SU-DHL-6 (cell line): ENCODE results near the gene BEX3.
"Not testable (repeated sequence)": the region's sequence is repeated elsewhere in the genome, so short reads cannot be mapped to it uniquely, and the experiment has no call there.

Source experiments
- H2AFZ ChIP-seq: fragments of 200-600 bp; sonication (generic); 2 replicates; pipeline ENCODE4 v1.6.1; 2014; ENCODE audit warnings: low read depth, mild to moderate bottlenecking, moderate library complexity, mixed read lengths, antibody characterized with exemption, low read length; ENCODE audit not compliant: severe bottlenecking
- H3F3A ChIP-seq: fragments of 200-600 bp; shearing (Covaris generic); 2 replicates; pipeline ENCODE4 v1.6.0; 2016; ENCODE audit warnings: antibody characterized with exemption, mild to moderate bottlenecking; ENCODE audit not compliant: insufficient read depth
- H3K27ac ChIP-seq: fragments of 200-600 bp; sonication (generic); 2 replicates; pipeline ENCODE4 v1.5.1; 2016; ENCODE audit warnings: low read depth, mild to moderate bottlenecking, low read length, moderate library complexity, mixed read lengths
- H3K27me3 ChIP-seq: fragments of 200-600 bp; sonication (generic), shearing (Covaris generic); 2 replicates; pipeline ENCODE4 v1.6.0; 2014; ENCODE audit warnings: mild to moderate bottlenecking, low read length
- H3K36me3 ChIP-seq: fragments of 200-600 bp; sonication (generic); 2 replicates; pipeline ENCODE4 v1.6.1; 2014; ENCODE audit warnings: mild to moderate bottlenecking, low read length, mixed read lengths
- H3K4me2 ChIP-seq: fragments of 300-600, 200-600 bp; shearing (Covaris generic), sonication (generic); 2 replicates; pipeline ENCODE4 v1.6.0; 2014; ENCODE audit warnings: low read length, low read depth, mild to moderate bottlenecking; ENCODE audit not compliant: poor library complexity, severe bottlenecking
- H3K4me3 ChIP-seq: fragments of 200-600 bp; sonication (generic); 2 replicates; pipeline ENCODE4 v1.5.1; 2014; ENCODE audit warnings: antibody characterized with exemption, low read length, mild to moderate bottlenecking, mixed read lengths; ENCODE audit not compliant: insufficient read depth, poor library complexity, severe bottlenecking
- H3K79me2 ChIP-seq: fragments of 200-600 bp; sonication (generic); 2 replicates; pipeline ENCODE4 v1.6.1; 2014; ENCODE audit warnings: mild to moderate bottlenecking, low read length, moderate library complexity; ENCODE audit not compliant: insufficient read depth
- H3K9ac ChIP-seq: fragments of 200-600 bp; sonication (generic); 2 replicates; pipeline ENCODE4 v1.7.0; 2014; ENCODE audit warnings: mild to moderate bottlenecking, low read length
- H3K9me2 ChIP-seq: fragments of 200-600 bp; sonication (generic); replicated peaks from 2 replicates; pipeline ENCODE4 v1.6.1; 2014; ENCODE audit warnings: low read length; ENCODE audit not compliant: insufficient read depth
- H3K9me3 ChIP-seq: fragments of 200-600 bp; sonication (generic); 2 replicates; pipeline ENCODE4 v1.6.1; 2014; ENCODE audit warnings: low read length, mixed read lengths; ENCODE audit not compliant: insufficient read depth
- H4K20me1 ChIP-seq: fragments of 200-600 bp; sonication (generic); 2 replicates; pipeline ENCODE4 v1.6.1; 2014; ENCODE audit warnings: low read depth, mild to moderate bottlenecking, antibody characterized with exemption, low read length, moderate library complexity, mixed read lengths
- EZH2phosphoT487 ChIP-seq: fragments of 200-600 bp; sonication (generic), shearing (Covaris generic); conservative IDR thresholded peaks from 2 replicates; pipeline ENCODE4 v1.6.1; 2018; ENCODE audit warnings: mild to moderate bottlenecking, antibody characterized with exemption, low read length, moderate library complexity, mixed read lengths
- TF ChIP-seq, protein P1 (sequence below): fragments of 200-600 bp; sonication (generic); IDR thresholded peaks from one replicate; pipeline ENCODE4 v1.5.1; 2017; ENCODE audit warnings: antibody characterized with exemption, mild to moderate bottlenecking, low read length, moderate library complexity; ENCODE audit not compliant: insufficient read depth, poor library complexity, severe bottlenecking

The BEX3 gene

GRCh38 chrX:103407776-103408175 lies 31.4 kb downstream of the BEX3 start:
- no peak overlapping the region for H3K4me2 ChIP-seq
- no peaks in the 10 kb centered on the region for H3K9me2 ChIP-seq
- no peak overlapping the region for H2AFZ ChIP-seq
- H3K27me3 ChIP-seq = no peaks in the 10 kb centered on the region
- no peak overlapping the region for H3K27ac ChIP-seq
- no peaks in the 10 kb centered on the region for H3K9me3 ChIP-seq
- no peaks in the 10 kb centered on the region for H3K79me2 ChIP-seq
- no peak overlapping the region for H3K4me3 ChIP-seq
- no peaks in the 10 kb centered on the region for H3K36me3 ChIP-seq
- no peak overlapping the region for H3K9ac ChIP-seq
- TF ChIP-seq EZH2phosphoT487 = no peak
- no peaks in the 10 kb centered on the region for H4K20me1 ChIP-seq
- H3F3A ChIP-seq = no peaks in the 10 kb centered on the region

DNA sequence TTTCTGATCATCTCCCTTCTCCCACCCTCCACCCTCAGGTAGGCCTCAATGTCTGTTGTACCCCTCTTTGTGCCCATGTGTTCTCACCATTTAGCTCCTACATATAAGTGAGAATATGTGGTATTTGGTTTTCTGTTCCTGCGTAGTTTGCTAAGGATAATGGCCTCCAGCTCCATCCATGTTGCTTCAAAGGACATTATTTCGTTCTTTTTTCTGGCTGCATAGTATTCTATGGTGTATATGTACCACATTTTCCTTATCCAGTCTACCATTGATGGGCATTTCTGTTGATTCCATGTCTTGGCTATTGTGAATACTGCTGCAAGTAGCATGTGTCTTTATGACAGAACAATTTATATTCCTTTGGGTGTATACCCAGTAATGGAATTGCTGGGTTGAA lies 35.4 kb downstream of the BEX3 start:
- not testable (repeated sequence) for H3K9ac ChIP-seq, H4K20me1 ChIP-seq, H3K36me3 ChIP-seq, H3K27ac ChIP-seq, H3K4me2 ChIP-seq, H3K79me2 ChIP-seq, H3K9me3 ChIP-seq, H3K9me2 ChIP-seq, H2AFZ ChIP-seq, H3K4me3 ChIP-seq, H3F3A ChIP-seq, H3K27me3 ChIP-seq

- H3K27me3 ChIP-seq = no peaks in the 10 kb centered on the region
- H3K9ac ChIP-seq = no peak overlapping the region
- no peak overlapping the region for H2AFZ ChIP-seq
- H3K4me3 ChIP-seq = no peak overlapping the region
- no peaks in the 10 kb centered on the region for H4K20me1 ChIP-seq
- H3K27ac ChIP-seq = no peak overlapping the region
- no peaks in the 10 kb centered on the region for H3K9me3 ChIP-seq
- H3K4me2 ChIP-seq = no peak overlapping the region
- TF ChIP-seq, protein P1, sequence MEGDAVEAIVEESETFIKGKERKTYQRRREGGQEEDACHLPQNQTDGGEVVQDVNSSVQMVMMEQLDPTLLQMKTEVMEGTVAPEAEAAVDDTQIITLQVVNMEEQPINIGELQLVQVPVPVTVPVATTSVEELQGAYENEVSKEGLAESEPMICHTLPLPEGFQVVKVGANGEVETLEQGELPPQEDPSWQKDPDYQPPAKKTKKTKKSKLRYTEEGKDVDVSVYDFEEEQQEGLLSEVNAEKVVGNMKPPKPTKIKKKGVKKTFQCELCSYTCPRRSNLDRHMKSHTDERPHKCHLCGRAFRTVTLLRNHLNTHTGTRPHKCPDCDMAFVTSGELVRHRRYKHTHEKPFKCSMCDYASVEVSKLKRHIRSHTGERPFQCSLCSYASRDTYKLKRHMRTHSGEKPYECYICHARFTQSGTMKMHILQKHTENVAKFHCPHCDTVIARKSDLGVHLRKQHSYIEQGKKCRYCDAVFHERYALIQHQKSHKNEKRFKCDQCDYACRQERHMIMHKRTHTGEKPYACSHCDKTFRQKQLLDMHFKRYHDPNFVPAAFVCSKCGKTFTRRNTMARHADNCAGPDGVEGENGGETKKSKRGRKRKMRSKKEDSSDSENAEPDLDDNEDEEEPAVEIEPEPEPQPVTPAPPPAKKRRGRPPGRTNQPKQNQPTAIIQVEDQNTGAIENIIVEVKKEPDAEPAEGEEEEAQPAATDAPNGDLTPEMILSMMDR = no peak
- no peaks in the 10 kb centered on the region for H3K79me2 ChIP-seq
- no peaks in the 10 kb centered on the region for H3K36me3 ChIP-seq
- H3K9me2 ChIP-seq = no peaks in the 10 kb centered on the region
- no peaks in the 10 kb centered on the region for H3F3A ChIP-seq
Measured at GRCh38 chrX:103413705-103414387, 37.5 kb downstream of the BEX3 start.

DNA sequence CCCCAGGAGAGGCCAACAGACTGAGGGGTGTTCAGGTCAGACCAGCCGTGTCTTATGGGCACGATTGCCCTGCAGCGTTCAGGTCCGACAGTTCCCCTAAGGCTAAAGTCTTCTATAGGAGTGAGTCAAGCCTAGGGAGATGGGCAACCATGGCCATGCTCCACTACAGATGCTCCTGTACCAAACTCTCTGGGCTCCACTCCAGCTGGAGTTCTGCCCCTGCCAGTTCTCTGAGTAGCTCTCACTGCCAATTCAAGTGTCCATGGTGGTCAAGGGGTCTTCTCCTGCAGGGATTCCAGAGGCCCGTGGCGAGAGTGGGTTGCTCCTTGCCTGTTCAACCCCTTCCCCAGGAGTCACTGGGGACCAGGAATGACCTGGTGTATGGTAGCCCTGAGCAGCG lies 38.2 kb downstream of the BEX3 start:
- Histone ChIP-seq H3K9me2 (no peaks in the 10 kb centered on the region), H4K20me1 (no peaks in the 10 kb centered on the region), H3K27me3 (no peaks in the 10 kb centered on the region), H3K4me2 (no peak overlapping the region), H2AFZ (no peak overlapping the region), H3K36me3 (no peaks in the 10 kb centered on the region), H3F3A (no peaks in the 10 kb centered on the region), H3K4me3 (no peak overlapping the region), H3K27ac (no peak overlapping the region), H3K9me3 (no peaks in the 10 kb centered on the region), H3K79me2 (no peaks in the 10 kb centered on the region), H3K9ac (no peak overlapping the region)
- no peak for TF ChIP-seq EZH2phosphoT487
- TF ChIP-seq, protein P1 = no peak
